Common myeloid progenitor, CD34-positive (primary cell): Measurements from ENCODE around the gene PRKAG1.

Source experiments
- CTCF ChIA-PET: fragments of 350-600 bp; sonication (Branson Sonifier 250); formaldehyde crosslinking; loops from one replicate; lab custom pipeline; 2021; ENCODE audit warnings: antibody characterized with exemption; lab: Charles Lee
- POLR2A ChIA-PET: fragments of 350-600 bp; sonication (Branson Sonifier 250); formaldehyde crosslinking; loops from one replicate; lab custom pipeline; 2021; ENCODE audit warnings: antibody characterized with exemption; lab: Charles Lee
- DNase-seq, 3 donors: peaks; one replicate each; pipeline versions ENCODE4 v3.0.0 to v3.0.0-alpha.2; 2013
- H3K27ac ChIP-seq, 2 experiments: 1 replicate in 1 of 2; 2 replicates in 1 of 2; pipeline ENCODE4 v1.7.0; 2013; ENCODE audit warnings: inconsistent platforms in 2 of 2, low read length in 2 of 2, mild to moderate bottlenecking in 2 of 2, low read depth in 1 of 2, moderate library complexity in 1 of 2; ENCODE audit not compliant: severe bottlenecking in 2 of 2, insufficient read depth in 1 of 2, poor library complexity in 1 of 2
- H3K27me3 ChIP-seq, 5 experiments: replicated peaks in 2 of 5; 1 replicate in 3 of 5; 2 replicates in 2 of 5; pipeline versions ENCODE4 v1.6.1 to v1.7.0; 2013; ENCODE audit warnings: low read length in 4 of 5, mild to moderate bottlenecking in 2 of 5, moderate library complexity in 2 of 5, inconsistent platforms in 1 of 5; ENCODE audit not compliant: insufficient read depth in 5 of 5, control insufficient read depth in 4 of 5
- H3K36me3 ChIP-seq, 4 experiments: 1 replicate in 2 of 4; 2 replicates in 2 of 4; pipeline versions ENCODE4 v1.6.1 to v1.7.0; 2013; ENCODE audit warnings: low read length in 3 of 4, control low read depth in 1 of 4, mild to moderate bottlenecking in 1 of 4; ENCODE audit not compliant: control insufficient read depth in 4 of 4, insufficient read depth in 4 of 4
- H3K4me1 ChIP-seq, 4 experiments: 1 replicate in 3 of 4; 2 replicates in 1 of 4; pipeline versions ENCODE4 v1.6.1 to v1.7.1; 2013; ENCODE audit warnings: low read length in 3 of 4, mild to moderate bottlenecking in 3 of 4, control low read depth in 1 of 4, inconsistent platforms in 1 of 4, moderate library complexity in 1 of 4; ENCODE audit not compliant: control insufficient read depth in 4 of 4, insufficient read depth in 4 of 4; ENCODE audit errors: control extremely low read depth in 1 of 4
- H3K4me3 ChIP-seq, 7 experiments: 1 replicate in 4 of 7; 2 replicates in 3 of 7; pipeline versions ENCODE4 v1.5.1 to v1.7.0; 2013; ENCODE audit warnings: mild to moderate bottlenecking in 7 of 7, low read length in 6 of 7, moderate library complexity in 6 of 7, inconsistent platforms in 2 of 7, low read depth in 2 of 7, control low read depth in 1 of 7; ENCODE audit not compliant: insufficient read depth in 4 of 7, control insufficient read depth in 1 of 7; ENCODE audit errors: extremely low read depth in 1 of 7
- H3K9me3 ChIP-seq, 5 experiments: 1 replicate in 4 of 5; 2 replicates in 1 of 5; pipeline versions ENCODE4 v1.6.1 to v1.7.1; 2013; ENCODE audit warnings: low read length in 4 of 5, mild to moderate bottlenecking in 2 of 5, inconsistent platforms in 1 of 5, low read depth in 1 of 5, moderate library complexity in 1 of 5; ENCODE audit not compliant: control insufficient read depth in 4 of 5, insufficient read depth in 2 of 5; ENCODE audit errors: control extremely low read depth in 1 of 5
- WGBS: methylation state at CpG from one replicate; pipeline ENCODE4 v1.1.5; 2013; ENCODE audit not compliant: insufficient coverage; 5-methylcytosine and 5-hydroxymethylcytosine counted together

The PRKAG1 gene

DNA sequence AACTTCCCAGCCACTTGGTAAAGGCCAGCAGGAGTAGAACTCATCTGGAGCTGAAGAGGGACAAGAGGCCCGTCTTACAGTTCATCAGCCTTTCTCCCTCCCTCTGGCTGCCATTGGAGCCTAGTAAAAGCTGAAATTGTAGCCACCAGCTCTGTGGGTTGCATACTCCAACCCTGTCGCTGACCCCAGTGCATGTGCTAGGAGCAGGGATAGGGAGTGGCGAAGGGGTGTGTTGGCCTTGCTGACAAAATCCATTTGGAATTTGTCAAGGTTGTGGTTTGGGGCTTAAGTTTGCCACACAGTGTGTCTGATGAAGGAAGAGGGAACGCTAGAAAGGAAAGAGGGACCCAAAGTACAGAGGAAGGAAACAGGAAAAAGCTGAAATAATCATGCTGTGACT, 57.2 kb downstream of the PRKAG1 start:
- Histone ChIP-seq H3K27me3 (peaks cover 0 to 3% (median 0%) of the 10 kb centered on the region in 5 experiments), H3K27ac (no peak overlapping the region), H3K9me3 (no peaks in the 10 kb centered on the region), H3K36me3 (no peaks in the 10 kb centered on the region), H3K4me1 (peaks cover 8 to 19% (median 14%) of the 10 kb centered on the region in 4 experiments), H3K4me3 (no peak overlapping the region)
- WGBS = 63% methylated on average over 4 of the region's 4 CpGs
- ChIA-PET POLR2A (no interaction called here), CTCF (interaction anchor here (47.1 to 75.7 kb wide), 2 partner anchors 8 to 22 kb away, joined by 1637 read pairs; partner anchors contain the start of genes ARF3, DDN, FKBP11 and WNT1)
- no peak for DNase-seq

DNA sequence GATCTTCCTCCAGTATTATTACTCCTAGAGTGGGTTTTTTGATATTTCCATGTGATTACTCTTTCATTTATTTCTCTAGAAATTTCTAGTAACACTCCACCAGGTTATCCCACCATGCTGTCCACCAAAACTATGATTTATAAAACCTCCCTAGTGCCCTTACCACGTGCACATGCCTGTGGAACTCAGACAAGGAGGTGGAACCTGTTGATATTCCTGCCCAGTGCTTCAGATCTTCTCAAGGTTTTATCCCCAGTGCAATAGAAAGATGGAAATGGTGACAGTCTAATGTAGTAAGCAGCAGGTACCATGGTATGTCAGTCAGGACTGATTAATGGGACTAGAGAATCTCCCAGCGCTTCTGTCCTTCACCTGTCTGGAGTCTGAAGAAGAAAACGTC, 57.7 kb downstream of the PRKAG1 start:
- Histone ChIP-seq H3K9me3 (no peaks in the 10 kb centered on the region), H3K4me1 (peaks cover 10 to 22% (median 18%) of the 10 kb centered on the region in 4 experiments), H3K27ac (no peak overlapping the region), H3K4me3 (no peak overlapping the region), H3K36me3 (no peaks in the 10 kb centered on the region), H3K27me3 (peaks cover 0 to 3% (median 0%) of the 10 kb centered on the region in 5 experiments)
- 100% methylated on average over 2 of the region's 3 CpGs for WGBS
- ChIA-PET CTCF (interaction anchor here (47.1 to 75.7 kb wide), 2 partner anchors 8 to 21 kb away, joined by 1637 read pairs; partner anchors contain the start of genes ARF3, DDN, FKBP11 and WNT1), POLR2A (no interaction called here)
- DNase-seq = no peak

DNA sequence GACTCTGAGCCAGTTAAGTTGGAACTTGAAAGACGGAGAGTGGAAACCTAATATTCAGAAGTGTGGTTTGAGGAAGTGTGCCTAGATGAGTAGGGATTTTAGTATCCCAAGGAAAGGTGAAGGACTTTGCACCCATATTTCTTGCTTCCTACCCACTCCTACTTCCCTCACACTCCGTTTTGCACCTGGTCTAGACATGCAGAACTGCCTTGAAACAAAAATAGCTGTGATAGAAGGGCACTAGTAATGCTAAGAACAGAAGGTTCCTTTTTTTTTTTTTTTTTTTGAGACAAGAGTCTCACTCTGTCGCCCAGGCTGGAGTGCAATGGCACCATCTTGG, 60.6 kb downstream of the PRKAG1 start:
- WGBS = no CpG with 5 or more reads among the region's 3 CpGs
- Histone ChIP-seq H3K27me3 (peaks cover 0 to 3% (median 0%) of the 10 kb centered on the region in 5 experiments), H3K4me1 (peaks cover 26 to 51% (median 43%) of the 10 kb centered on the region in 4 experiments), H3K27ac (peak overlapping the region in 1 of 2 experiments; percentile 78), H3K4me3 (peak overlapping the region in 6 of 7 experiments; percentile 78 to 96 (median 88)), H3K36me3 (peaks cover 0 to 9% (median 2%) of the 10 kb centered on the region in 4 experiments), H3K9me3 (no peaks in the 10 kb centered on the region)
- no peak for DNase-seq
- ChIA-PET CTCF (interaction anchor here (1.1 to 75.7 kb wide), 3 partner anchors 11 to 105 kb away, joined by 4 to 1637 read pairs (median 1637); partner anchors contain the start of genes ARF3, DDN, FKBP11 and WNT1), POLR2A (interaction anchor here (0.7 to 1.8 kb wide), 5 partner anchors 16 to 174 kb away, joined by 4 to 7 read pairs (median 4); partner anchors contain the start of gene WNT1)

DNA sequence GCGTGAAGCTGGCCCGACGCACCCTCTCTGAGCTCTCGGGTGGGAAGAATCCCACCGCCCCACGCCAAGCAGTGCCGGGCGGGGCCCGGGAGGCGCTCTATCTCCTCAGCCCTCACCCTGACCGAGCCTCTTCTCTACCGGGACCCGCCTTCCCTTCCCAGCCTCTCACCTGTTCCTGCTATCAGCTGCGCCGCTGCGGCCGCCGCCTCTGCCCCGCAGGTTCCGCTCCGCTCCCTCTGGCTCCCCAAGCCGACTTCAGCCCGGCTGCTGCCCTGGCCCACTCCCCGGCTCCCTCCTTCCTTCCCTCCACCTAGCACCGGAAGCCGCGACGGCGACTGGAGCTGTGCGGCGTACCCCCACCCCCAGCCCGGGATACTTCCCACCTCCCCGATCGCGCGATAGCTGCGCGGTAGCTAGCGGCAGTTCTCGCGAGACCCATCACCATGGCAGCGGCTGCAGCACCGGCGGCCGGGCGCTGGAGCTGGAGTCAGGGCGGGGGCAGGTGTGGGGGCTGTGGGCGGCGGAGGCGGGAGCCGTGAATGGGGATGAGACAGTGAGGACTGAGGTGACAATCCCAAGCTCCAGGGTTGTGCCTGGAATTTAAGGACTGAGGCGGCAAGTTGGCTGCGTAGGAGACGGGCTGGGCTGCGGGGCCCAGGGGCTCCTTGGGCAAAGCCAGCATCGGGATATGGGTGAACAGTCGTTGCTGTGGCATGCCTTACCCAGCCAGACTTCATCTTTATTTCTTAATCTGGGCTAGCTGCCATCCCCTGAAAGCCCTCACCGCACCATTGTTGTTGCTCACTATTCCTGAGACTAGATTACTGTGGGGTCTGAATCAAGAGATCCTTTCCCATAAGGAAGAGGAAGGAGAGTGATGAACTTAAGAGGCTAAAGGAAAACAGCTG, 61.2 kb downstream of the PRKAG1 start, which contains the start of gene ARF3:
Gene ARF3 (minus strand): TSS at position 347 of the 908 bp plus-strand sequence. CDS start 16,392 bp downstream, outside the sequence.
- Histone ChIP-seq H3K36me3 (peaks cover 0 to 16% (median 9%) of the 10 kb centered on the region in 4 experiments), H3K27me3 (peaks cover 0 to 3% (median 0%) of the 10 kb centered on the region in 5 experiments), H3K27ac (peak within 1 kb of the TSS; percentile 50 to 78), H3K9me3 (no peaks in the 10 kb centered on the region), H3K4me3 (peak within 1 kb of the TSS; percentile 78 to 99 (median 88)), H3K4me1 (peaks cover 26 to 55% (median 43%) of the 10 kb centered on the region in 4 experiments)
- CTCF ChIA-PET = interaction anchor here (0.6 to 75.7 kb wide), 5 partner anchors 12 to 104 kb away, joined by 3 to 1637 read pairs (median 4); partner anchors contain the start of genes ARF3, DDN, FKBP11 and RND1
- POLR2A ChIA-PET = interaction anchor here (0.6 to 1.8 kb wide), 8 partner anchors 9 to 221 kb away, joined by 3 to 8 read pairs (median 4); partner anchors contain the start of gene WNT1
- under 1% methylated on average over 41 of the region's 58 CpGs for WGBS
- DNase-seq = peak; percentile 92 to 95 (median 94)

DNA sequence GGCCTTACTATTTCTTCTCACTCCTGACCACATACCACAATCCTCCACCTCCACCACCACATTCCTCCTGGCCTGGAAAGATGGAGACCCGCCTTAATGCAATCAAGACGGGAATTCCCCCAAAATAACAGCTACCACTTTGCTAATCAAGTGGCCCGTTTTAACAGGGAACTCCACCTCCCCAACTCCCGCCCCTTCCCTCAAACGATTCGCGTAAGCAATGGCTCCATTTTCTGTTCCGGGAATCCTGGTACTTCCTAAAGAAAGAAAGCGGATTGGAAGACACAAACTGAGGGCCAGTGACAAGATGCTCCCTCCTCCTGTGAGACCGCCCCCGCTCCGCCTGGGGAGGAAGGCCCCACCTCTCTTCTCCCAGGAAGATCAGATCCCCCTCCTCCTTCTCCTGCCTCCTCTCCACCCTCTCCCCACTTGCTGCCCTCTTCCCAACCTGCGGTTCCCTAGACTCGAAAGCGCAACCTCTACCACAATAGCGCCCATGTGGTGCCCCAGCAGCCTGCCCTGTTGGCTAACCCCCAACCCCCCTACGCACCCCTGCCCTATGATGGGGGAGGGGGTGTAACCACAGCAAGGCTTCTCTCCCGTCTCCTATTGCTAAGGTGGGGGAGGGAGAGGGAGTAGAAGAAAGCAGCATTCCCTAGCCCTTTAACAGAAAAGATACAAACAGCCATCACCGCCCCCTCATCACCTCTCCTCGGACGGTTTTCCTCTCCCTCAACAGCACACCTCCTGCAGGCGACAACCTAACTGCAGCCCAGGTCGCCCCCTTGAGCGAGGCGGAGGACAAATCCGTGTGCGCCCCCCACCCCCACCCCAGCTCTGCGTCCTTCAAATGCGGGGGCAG, 62.1 kb downstream of the PRKAG1 start:
- CTCF ChIA-PET = interaction anchor here (1.1 to 75.7 kb wide), 4 partner anchors 13 to 103 kb away, joined by 3 to 1637 read pairs (median 820); partner anchors contain the start of genes ARF3, DDN, FKBP11 and RND1
- Histone ChIP-seq H3K36me3 (peaks cover 0 to 22% (median 14%) of the 10 kb centered on the region in 4 experiments), H3K4me1 (peaks cover 26 to 55% (median 43%) of the 10 kb centered on the region in 4 experiments), H3K27ac (peak overlapping the region; percentile 50 to 78), H3K27me3 (no peaks in the 10 kb centered on the region), H3K9me3 (no peaks in the 10 kb centered on the region), H3K4me3 (peak overlapping the region; percentile 78 to 99 (median 88))
- WGBS = 0% methylated on average over 10 of the region's 29 CpGs
- DNase-seq = peak; percentile 63 to 88 (median 82)
- POLR2A ChIA-PET = interaction anchor here (1.0 to 1.8 kb wide), 4 partner anchors 10 to 32 kb away, joined by 4 to 8 read pairs (median 6); partner anchors contain the start of gene WNT1
